Left kidney (tissue), 8 donors: ENCODE measurements around the gene CCDC138. TPM values are rescaled to one million over a fixed set of nuclear protein-coding genes. Genes with fewer than 3 reads are reported as not detected.
A peak's percentile ranks its signal among the peaks of the same experiment; 100 is the strongest.
"Not testable (repeated sequence)": the region's sequence is repeated elsewhere in the genome, so short reads cannot be mapped to it uniquely, and the experiment has no call there.

ENCODE experiments used
- DNase-seq: peaks from one replicate; pipeline ENCODE4 v3.0.0-alpha.2; 2013
- long read RNA-seq, 8 donors: transcript quantifications; one replicate each; lab custom pipeline, GENCODE V29; 2026
- polyA plus RNA-seq: library from polyadenylated mRNA; unstranded; fragments of 120-200 nt; gene quantifications from one replicate; pipeline ENCODE4 v1.2.1, GENCODE V29; 2013; ENCODE audit not compliant: insufficient read length

Gene CCDC138, protein sequence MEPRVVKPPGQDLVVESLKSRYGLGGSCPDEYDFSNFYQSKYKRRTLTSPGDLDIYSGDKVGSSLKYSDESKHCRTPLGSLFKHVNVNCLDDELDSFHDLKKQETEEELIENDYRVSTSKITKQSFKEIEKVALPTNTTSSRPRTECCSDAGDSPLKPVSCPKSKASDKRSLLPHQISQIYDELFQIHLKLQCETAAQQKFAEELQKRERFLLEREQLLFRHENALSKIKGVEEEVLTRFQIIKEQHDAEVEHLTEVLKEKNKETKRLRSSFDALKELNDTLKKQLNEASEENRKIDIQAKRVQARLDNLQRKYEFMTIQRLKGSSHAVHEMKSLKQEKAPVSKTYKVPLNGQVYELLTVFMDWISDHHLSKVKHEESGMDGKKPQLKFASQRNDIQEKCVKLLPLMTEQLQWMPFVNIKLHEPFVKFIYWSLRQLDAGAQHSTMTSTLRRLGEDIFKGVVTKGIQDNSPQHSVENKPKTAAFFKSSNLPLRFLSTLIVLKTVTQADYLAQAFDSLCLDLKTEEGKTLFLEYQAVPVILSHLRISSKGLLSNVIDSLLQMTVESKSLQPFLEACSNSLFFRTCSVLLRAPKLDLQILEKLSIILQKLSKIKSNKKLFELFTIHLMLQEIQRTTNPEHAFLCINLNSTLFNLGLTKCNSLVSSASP
- polyA plus RNA-seq: 20.6 TPM
- long read RNA-seq, donor 1, partial matches to known transcripts: 0 of 3 reads
- long read RNA-seq, donor 1, other reads (novel, unspliced or antisense): 0 of 3 reads
- long read RNA-seq, donor 2, partial matches to known transcripts: 0 of 2 reads
- long read RNA-seq, donor 2, other reads (novel, unspliced or antisense): 0 of 2 reads
- long read RNA-seq, donor 3: 0 reads
- long read RNA-seq, donor 4: 0 reads
- long read RNA-seq, donor 5, partial matches to known transcripts: 0 of 4 reads
- long read RNA-seq, donor 5, other reads (novel, unspliced or antisense): 0 of 4 reads
- long read RNA-seq, donor 6, partial matches to known transcripts: 0 of 2 reads
- long read RNA-seq, donor 6, other reads (novel, unspliced or antisense): 0 of 2 reads
- long read RNA-seq, donor 7, partial matches to known transcripts: 0 of 1 reads
- long read RNA-seq, donor 7, other reads (novel, unspliced or antisense): 0 of 1 reads
- long read RNA-seq, donor 8: 0 reads

DNA sequence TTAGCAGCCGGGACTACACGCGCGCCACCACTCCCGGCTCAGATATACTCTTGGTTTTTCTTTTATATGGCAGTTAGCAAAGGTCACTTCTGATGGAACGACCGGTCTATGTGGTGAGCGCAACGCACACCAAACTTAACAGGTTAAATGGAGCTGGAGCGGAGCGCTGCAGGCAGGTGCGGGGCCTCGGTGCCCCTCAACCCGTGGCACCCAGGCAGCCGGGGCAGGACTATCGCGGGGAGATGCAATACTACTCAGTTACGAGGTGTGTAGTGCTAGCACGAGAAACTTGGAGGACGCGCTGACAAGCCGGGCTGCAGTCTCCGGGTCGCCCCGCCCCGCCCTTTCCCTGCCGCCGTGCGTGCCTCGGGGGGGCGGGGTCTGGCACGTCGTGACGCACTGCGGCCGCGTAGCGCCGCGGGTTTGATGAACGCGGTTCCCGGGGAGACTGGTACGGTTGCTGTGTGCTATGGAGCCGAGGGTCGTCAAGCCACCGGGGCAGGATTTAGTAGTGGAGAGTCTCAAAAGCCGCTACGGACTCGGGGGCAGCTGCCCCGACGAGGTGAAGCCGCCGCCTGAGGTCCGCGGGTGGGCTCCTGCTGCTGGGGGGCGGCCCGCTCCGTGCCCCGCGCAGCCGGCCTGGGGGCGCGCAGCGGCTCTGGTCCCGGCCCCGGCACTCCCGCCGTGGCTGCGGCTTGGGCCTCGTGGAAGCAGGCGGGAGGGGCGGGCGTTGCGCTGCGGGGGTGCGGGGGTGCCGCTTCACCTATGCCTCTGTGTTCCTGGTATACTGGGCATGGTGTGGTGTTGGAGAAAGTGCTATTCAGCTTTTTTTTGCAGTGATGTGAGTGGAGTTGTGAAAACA, at the start of gene CCDC138:
CCDC138 (plus strand) TSS at position 418 of the 862 bp plus-strand sequence; CDS start at position 470, 52 bp downstream.
- DNase-seq: peak; percentile 85

GRCh38 chr2:108757973-108758372, 28.6 kb upstream of the CCDC138 start:
- DNase-seq: not testable (repeated sequence)

DNA sequence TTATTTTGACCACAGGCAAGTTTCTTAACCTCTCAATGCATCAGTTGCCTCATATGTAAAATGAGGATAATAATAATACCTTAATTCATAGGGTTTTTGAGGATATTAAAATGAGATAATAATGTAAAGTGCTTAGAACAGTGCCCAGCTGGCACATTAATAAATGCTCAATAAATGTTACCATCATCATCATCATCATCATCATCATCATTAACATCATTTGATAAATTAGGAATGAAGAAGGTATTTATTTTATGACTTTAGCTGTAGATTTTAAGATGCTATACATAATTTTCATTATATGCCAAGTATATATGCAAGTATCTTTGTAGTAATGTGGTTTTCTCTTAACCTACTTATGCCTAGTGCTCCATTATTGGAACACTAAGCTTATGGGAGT, 24.0 kb upstream of the CCDC138 start:
- DNase-seq: not testable (repeated sequence)

GRCh38 chr2:108766671-108767070, 19.9 kb upstream of the CCDC138 start:
- DNase-seq: not testable (repeated sequence)

GRCh38 chr2:108767859-108768258, 18.7 kb upstream of the CCDC138 start:
- DNase-seq: not testable (repeated sequence)

GRCh38 chr2:108776475-108776874, 10.1 kb upstream of the CCDC138 start:
- no peak for DNase-seq

DNA sequence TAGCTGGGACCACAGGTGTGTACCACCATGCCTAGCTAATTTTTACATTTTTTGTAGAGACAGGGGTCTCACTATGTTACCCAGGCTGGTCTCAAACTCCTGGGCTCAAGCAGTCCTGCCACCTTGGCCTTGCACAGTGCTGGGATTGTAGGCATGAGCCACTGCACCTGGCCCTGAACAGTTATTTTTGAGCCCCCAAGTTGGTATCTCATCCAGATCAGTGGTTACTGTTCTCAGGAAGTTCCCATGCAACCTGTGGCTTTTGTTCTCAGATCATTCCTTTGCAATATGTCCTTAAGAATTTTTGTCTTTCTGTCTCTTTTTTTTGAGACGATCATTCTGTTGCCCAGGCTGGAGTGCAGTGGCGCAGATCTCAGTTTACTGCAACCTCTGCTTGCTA, 7.7 kb upstream of the CCDC138 start:
- no peak for DNase-seq

GRCh38 chr2:108786008-108786353, 590 bp upstream of the CCDC138 start:
- DNase-seq: no peak

DNA sequence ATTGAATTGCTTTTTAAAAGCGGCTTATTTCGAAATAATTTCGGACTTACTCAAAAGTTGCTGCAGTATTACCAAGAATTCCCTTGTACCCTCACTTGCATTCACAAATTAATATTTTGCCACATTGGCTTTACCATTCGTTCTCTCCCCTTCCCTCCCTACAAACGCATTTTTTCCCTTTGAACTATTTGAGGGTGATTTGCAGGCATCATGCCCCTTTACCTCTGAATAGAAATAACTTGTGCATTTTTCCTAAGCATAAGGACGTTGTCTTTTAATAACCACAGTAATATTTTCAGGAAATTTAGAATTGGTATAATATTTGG, 608 bp downstream of the CCDC138 start:
- no peak for DNase-seq

DNA sequence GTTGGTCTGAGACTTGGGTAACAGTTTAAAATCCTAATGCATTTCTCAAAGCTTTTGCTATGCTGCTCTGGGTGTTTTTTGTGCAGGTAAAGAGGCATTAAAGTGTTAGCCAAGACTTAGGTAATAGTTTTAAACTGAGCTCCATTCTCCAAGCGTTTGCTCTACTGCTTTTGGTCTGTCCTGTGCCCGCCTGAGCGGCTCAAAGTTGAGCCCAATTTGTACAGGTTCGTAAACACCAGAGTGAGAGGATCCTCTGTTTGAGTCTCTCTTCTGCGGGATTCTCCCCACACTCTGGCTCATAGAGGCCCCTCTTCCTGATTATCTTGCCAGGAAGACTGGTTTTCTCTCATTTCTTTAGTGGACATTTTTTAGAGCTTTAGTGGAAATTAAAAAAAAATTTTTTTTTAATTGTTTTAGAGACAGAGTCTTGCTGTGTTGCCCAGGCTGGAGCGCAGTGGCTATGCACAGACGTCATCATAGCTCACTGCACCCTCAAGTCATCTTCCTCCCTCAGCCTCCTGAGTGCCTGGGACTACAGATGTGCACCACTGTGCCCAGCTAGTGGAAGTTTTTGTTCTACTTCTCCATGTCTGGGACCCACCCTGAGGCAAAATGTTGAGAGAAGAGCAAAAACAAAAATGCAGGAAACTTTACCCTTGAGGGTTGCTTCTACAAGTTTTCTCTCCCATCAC, 16.6 kb downstream of the CCDC138 start:
- DNase-seq: no peak

GRCh38 chr2:108805032-108805431, 18.5 kb downstream of the CCDC138 start:
- no peak for DNase-seq

- no peak for DNase-seq
Observed at GRCh38 chr2:108805782-108806181, 19.2 kb downstream of the CCDC138 start.

- DNase-seq: no peak
Observed at GRCh38 chr2:108806371-108807113, 20.0 kb downstream of the CCDC138 start.

GRCh38 chr2:108809936-108810335, 23.4 kb downstream of the CCDC138 start:
- no peak for DNase-seq

GRCh38 chr2:108810993-108811957, 24.7 kb downstream of the CCDC138 start:
- no peak for DNase-seq

DNA sequence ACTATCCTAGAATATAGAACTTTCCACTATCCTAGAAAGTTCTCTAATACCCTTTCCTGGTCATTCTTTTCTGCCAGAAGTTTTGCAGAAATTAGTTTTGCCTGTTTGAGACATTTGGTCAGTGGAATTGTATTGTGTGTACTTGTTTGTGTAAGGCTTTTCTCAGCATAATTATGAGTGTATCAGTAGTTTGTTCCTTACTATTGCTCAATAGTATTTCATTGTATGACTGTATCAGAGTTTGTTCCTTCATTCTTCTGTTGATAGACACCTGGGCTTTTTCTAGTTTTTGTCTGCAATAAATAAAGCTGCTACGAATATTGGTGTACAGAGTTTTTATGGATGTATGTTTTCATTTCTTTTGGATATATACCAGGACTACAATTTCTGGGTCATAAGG, 27.2 kb downstream of the CCDC138 start:
- no peak for DNase-seq

DNA sequence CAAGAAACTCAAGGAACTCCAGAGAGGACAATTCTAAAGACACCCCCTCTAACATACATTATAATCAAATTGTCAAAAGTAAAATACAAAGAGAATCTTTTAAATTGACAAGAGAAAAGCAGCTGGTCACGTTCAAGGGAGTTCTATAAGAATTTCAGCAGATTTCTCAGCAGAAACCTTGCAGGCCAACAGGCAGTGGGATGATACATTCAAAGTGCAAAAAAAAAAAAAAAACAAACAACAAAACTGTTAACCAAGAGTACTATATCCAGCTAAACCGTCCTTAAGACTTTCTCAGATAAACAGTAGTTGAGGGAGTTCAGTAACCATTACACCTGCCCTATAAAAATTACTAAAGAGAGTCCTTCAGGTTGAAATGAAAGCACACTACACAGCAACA, 33.9 kb downstream of the CCDC138 start:
- DNase-seq: no peak

GRCh38 chr2:108823286-108823685, 36.7 kb downstream of the CCDC138 start:
- no peak for DNase-seq
